Stimulated activated CD4-positive, alpha-beta T cell treated with anti-CD3 and anti-CD28 coated beads, Interleukin-4, amount 100 ng/mL, for 1 hour (primary cell): ENCODE measurements around the gene TMPRSS3.

ENCODE experiments used
- DNase-seq: peaks from one replicate; pipeline ENCODE4 v3.0.0-alpha.2; 2020

The TMPRSS3 gene

DNA sequence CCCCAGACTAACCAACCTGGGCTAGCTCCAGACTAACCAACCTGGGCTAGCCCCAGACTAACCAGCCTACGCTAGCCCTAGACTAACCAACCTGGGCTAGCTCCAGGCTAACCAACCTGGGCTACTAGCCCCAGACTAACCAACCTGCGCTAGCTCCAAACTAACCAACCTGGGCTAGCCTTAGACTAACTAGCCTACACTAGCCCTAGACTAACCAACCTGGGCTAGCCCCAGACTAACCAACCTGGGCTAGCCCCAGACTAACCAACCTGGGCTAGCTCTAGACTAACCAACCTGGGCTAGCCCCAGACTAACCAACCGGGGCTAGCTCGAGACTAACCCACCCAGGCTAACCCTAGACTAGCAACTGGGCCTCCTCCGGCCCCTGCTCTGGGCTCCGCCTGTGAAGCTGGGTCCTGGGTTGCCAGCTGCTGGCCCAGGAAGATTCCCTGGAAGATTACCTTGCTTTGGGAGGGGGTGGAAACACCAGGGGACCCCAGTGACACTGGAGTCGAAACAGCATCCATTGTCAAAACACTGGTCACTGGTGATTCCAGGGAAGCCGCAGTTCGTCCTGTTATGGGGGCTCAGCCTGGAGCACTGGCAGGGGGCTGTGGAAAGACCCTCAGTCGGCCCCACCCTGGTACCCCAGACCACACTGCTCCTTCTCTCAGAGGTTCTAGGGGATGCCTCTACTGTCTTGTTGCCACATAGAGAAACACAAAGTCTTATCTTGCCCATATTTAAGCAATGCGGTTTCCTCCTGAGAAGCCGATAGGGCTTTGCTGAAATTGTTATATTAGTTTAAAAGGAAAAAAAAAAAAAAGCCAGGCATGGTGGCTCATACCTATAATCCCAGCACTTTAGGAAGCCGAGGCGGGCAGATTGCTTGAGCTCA is 46.2 kb downstream of the TMPRSS3 start:
- DNase-seq: no peak

DNA sequence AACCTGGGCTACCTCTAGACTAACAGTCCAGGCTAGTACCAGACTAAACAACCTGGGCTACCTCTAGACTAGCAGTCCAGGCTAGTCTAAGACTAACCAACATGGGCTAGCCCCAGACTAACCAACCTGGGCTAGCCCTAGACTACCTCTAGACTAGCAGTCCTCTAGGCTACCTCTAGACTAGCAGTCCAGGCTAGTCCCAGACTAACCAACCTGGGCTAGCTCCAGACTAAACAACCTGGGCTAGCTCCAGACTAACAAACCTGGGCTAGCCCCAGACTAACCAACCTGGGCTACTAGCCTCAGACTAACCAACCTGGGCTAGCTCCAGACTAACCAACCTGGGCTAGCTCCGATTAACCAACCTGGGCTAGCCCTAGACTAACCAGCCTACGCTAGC is 47.1 kb downstream of the TMPRSS3 start:
- DNase-seq: no peak

DNA sequence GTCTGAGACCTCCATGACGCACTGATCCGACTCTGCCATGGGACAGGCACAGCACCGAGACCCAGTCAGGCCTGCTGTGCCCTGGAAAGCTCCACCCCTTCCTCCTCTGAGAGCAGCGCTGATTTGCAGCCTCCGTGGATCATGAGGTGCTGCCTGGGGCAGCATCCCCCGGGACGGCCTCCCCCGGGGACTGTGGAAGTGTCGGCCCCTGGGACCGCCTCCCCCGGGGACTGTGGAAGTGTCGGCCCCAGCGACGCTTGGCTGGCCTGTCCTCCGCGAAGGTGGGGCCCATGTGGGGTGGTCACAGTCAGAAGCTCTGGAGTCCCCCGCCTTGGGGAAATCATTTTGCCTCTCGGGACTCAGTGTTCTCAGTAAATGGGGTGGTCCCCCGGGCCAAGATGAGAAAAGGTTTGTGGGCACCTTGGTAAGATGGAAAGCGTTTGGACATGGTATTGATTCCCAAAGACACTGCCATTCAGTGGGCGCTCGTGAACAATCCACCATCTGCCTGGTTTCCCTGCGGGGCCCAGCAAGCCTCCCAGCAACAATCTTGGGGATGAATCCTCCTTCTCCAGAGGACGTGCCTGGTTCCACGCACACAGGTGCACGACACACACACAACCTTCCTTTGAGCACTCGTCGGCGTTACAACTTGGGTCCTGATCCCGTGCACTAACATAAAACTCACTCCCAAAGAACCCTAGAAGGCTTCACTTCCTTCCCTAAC is 48.1 kb downstream of the TMPRSS3 start:
- DNase-seq: no peak

DNA sequence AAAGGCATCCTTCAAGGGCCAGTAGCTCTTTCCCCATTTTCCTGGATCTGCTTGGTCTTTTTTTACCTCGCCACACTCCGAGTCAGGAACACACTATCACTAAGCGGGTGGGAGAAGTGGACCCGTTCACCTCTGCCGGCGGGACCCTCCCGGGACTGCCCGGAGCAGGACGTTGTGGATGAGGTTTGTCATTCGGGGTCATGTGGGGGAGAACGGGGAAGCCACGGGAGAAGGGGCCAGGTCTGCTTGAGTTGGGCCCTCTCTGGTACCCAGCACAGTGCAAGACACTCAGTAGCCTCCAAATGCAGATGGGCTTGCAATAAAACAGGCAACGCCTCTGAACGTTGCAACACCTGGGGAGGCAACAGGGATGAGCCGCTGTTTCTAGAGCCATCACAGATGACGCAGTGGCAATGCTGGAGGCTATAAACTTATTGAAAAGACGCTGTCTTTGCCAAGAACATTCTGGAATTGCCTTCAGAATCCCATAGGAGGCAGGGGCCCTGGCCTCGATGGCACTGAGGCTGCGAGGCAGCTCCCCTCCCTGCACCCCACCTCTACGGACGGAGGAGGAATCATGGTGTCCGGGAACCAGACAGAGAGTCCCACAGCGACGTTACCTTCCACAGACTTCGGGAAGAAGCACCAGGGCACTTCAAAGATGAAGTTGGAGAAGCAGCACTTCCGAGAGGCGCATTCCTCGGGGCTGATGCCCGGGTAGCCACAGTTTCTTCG is 48.8 kb downstream of the TMPRSS3 start:
- no peak for DNase-seq

DNA sequence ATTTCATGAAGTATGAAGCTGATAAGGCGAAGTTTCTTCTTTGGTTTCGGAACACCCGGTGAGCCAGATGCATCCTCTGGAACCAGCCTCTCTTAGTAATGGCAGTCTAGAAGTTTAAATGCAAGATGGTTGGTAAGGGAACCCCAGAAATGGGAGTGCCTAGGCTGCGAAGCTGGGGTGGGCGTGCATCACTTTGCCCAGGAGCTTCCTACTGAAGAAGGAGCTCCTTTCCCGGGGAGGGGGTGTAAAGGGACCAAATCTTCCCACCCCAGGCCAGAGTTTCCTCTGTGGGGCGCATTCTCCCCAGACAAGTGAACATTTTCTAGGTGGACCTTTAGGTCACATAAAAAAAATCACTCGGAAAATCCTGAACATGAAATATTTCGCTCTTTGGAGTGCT is 49.4 kb downstream of the TMPRSS3 start:
- no peak for DNase-seq

DNA sequence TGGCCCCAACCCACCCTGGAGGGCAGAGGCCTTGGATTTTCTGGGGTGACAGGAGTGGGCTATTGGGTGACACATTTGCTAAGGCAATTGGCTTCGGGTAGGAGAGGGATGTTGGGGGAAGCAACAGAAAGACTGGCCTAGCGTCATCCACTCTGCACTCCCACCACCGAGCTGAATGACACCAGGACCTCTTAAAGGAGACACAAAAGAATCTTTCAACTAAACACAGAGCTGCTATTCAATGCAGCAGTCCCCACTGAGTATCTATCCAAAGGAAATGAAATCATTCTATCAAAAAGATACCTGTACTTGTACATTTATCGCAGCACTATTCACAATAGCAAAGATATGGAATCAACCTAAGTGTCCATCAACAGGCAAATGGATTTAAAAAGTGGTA is 51.2 kb downstream of the TMPRSS3 start:
- no peak for DNase-seq

DNA sequence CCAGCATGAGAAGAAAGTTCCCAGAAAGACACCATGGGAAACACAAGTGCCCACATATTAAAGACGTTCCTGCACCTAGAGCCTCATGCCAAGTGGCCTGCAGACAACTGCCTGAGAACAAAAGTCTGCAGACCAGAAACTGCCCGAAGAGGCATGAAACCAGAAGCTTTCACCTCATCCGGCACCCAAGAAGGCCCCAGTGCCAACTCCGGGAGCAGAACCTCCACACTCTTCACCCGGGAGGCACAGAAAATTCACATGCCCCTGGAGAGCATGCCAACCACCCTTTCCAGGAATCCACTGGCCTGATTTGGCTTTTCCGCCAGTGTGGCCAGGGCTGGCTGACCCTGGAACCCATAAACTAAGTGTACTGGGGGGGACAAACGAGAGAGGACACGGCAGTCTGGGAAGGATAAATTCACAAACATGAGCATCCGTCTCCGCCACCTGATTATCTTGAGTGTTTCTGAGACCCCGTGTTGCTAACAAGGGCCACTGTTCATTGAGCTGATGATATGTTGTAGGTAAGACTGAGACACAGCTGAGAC is 51.8 kb downstream of the TMPRSS3 start:
- DNase-seq: no peak

DNA sequence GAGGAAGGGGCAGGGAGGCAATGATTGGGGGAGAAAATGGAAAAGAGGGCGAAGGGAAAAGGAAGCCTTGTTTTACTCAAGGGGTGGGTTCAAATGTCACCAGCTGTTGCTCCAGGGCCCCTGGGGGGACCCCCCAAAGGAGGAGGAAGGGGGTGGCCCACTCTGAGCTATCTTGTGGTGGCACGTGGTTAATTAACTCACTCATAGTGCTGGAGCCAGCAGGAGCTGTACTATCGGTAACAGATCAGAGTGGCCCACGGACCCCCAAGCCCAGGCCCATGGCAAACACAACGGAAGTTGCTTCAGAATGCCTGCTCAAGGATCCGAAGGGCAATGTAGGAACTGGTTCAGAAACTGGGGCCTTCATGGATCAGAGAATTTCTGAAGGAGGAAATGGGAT is 52.3 kb downstream of the TMPRSS3 start:
- DNase-seq: no peak

DNA sequence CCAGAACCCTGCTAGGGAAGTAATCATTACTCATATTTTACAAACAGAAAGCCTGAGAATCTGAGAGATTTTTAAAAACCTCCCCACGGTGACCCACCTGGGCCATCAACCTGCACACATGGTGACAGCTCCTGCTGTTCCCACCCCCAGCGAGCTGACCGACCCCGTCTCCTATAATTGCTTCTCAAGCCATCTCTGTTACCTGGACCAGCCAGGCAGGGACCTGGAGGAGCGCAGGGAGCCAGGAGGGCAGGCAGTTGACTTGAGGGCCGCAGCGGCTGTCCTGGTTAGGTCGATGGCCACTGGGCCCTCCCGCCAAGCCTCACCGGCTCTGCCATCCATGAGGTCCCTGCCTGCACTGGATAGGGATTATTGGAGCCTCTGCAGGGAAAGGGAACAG is 52.8 kb downstream of the TMPRSS3 start:
- DNase-seq: no peak

DNA sequence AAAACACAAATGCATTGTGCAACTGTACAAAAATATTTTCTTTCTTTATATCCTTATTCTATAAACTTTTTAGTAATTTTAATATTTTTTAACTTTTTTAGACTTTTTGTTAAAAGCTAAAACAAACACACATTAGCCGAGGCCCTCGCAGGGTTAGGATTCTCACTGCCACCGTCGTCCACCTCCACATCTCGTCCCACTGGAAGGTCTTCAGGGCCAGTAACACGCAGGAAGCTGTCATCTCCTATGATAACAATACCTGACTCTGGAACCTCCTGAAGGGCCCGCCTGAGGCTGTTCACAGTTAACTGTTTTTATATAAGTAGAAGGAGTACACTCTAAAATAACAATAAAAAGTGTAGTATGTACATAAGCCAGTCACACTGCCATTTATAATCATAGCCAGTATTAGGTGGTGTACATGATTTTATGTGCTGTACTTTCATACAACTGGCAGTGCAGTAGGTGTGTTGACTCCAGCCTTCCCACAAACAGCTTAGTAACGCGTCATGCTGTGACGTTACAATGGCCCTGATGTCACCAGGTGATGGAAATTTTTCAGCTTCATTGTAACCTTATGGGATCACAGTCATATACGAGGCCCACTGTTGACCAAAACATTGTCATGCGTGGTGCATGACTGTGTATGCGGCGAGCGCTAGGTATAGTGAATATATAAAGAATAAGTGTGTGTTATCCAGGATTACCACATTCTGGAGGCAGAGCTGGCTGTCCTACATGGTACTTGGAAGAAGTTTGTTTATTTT is 53.9 kb downstream of the TMPRSS3 start:
- no peak for DNase-seq

DNA sequence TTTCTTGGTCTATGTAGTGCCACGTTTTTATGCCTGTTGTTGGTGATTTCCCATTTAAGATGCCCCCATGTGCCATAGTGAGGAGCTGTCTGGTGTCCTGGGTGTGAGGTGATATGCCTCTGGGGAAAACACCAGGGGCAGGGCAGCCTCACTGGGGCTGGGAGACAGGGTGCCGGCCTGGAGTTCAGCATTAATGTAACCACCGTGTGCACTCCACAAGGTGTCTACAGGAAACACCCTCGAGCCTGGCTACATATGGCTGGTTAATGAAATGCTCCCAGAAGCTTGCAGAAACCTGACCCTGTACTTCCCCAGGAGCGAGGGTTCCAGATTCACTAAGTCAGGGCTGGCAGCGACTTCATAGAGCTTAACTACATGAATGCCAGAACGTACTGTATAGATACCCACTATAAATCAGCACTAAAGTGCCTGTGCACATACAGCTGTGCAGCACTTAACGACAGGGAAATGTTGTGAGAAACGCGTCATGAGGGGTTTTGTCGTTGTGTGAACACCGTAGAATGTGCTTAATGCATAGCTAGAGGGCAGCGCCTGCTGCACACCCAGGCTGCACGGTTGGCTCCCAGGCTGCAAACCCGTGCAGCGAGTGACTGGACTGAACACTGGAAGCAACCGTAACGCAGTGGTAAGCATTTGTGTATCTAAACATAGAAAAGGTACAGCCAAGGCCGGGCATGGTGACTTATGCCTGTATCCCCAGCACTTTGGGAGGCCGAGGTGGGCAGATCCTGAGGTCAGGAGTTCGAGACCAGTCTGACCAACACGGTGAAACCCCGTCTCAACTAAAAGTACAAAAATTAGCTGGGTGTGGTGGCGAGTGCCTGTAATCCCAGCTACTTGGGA is 55.4 kb downstream of the TMPRSS3 start:
- DNase-seq: no peak

DNA sequence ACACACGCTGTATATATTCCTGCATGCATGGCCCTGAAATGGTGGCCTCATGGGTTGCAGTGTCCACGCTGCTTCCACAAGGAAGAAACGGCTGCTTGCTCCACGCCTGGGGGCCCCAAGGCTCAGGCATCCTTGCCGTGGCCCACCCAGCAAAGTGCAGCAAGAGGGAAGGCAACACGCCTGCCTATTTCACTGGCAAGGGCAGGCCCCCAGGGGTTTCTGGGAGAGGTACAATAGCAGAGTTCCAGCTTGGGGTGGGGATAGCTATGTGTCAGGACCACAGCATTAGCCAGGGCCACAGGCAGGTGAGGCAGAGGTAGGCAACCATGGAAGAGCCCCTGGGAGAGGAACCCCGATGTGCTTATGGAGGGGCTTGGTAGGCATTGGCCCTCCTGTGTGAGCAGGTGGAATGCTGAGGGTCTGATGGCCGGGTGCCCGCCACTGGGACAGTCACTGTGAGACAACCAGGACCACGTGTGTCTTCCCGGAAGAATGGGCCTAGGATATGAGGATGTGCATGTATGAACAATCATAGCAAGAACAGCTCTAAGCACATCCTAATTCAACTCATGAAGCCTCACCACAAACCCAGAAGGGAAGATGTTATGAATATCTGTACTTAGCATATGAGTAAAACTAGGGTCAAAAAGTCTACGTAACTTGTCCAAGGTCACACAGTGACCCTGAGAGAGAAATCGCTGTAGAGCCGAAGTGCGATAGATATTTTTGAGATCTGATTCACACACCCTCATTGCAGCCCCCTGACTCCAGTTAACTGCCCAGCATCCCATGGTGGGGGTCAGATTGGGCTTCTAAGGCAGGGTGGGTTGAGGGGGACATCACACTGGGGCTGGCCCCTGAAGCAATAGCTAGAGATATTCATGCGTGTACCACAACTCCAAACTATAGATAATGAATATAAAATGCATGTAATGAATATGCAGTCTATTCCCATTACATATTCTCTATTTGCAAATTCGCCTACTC is 56.8 kb downstream of the TMPRSS3 start:
- no peak for DNase-seq

DNA sequence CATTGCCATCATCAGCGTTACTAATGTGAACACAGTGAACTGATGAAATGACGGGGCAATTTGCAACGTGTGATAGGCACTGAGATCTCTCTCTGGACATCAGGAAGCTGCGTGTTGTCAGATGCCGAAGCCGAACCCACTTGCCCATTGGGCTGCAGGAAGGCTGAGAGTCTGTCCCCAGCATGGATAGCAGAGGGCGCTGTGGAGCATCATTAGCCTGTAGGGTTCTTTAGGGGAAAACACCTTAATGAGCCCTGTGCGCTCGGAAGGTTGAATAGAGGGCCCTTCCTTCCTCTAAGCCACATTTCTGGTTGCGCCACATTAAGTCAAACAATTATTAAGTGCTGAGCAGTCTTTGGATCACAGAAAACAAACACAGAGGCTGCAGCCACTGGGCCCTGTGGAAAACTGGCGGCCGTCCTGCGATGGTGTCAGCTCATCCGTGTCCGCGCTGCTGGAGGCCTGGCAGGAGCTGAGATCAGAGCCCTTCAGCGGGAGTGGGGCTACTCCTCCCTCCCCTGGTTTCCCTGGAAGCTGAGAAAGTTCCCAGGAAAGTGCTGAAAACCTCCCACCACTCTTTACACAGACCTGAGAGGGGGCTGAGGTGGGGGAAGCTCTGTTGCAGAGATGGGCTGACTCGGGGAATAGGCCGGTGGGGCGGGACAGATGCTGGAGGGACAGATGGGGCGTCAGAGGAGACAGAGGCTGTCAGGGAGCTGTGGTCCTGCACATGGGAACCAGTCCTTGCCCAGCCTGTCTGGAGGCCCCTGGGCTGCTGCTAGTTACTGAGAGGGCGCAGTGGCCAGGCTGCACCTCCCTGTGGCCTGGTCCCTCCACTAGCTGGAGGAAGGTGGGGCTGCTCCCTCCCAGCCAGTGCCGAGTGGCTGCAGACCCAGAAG is 57.8 kb downstream of the TMPRSS3 start:
- DNase-seq: peak; percentile 86

DNA sequence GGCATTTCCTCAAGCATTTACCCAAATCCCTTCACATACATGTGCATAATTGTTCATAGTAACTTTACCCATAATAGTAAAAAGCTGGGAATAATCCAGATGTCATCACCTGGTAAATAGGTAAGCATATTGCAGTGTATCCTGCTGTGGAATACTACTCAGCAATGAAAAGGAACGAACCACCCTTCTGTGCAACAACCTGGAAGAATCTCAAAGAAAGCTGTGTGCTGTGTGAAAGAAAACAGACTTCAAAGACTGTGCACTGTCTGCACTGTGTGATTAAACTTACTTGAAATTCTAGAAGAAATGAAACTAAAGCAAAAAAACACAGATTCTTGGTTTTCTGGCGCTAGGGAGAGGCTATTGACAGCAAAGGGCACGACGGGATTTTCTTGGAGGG is 58.6 kb downstream of the TMPRSS3 start:
- DNase-seq: no peak

DNA sequence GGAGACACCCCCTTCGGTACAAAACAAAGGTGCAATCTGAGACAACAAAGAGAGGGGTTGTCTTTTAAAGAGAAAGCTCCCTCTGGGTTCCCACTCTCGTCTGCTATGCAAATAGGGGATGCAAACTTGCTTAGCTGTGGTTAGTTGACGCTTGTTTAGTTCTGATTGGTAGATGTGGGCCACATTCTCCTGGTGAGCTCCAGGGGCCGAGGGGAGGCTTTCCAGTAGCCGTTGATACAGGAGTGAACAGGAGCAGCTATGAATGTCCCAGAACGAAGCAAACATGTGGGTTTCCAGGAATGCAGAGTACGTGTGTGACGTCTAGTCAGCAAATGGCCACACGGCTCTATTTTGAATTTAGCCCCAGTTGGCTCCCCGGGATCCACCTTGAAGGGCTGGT is 59.8 kb downstream of the TMPRSS3 start:
- DNase-seq: no peak

DNA sequence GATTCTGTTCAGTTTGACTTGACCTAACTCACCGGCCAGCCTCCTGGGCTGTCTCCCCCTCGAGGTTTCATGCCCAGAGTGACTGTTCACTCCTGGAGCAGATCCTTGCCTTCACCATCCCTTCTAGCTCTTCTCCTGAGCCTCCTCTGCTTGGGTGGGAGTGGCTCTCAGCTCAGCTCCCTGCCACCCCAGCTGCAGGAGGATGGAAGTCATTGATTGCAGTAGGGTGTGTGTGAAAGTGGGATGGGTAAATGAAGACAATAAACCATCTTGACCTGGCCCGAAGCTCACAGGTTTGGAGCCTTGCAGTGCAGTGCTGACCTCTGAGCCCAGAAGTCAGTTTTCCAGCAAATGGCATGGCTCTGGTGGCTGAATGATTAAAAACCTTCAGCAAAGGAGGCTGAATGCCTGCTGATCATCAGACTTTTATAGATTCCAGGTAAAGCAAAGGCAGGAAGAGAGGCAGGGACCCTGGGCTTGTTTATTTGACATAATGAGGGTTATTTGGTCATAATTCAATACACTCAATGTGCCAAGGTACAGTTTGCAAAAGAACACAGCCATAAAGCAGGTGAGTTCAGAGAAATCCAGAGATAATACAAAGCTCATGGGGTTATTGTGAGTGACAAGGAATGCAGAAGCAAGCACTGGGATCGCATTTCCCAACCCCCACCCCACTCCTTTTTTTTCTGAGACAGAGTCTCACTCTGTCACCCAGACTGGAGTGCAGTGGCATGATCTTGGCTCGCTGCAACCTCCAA is 63.1 kb downstream of the TMPRSS3 start:
- DNase-seq: no peak

DNA sequence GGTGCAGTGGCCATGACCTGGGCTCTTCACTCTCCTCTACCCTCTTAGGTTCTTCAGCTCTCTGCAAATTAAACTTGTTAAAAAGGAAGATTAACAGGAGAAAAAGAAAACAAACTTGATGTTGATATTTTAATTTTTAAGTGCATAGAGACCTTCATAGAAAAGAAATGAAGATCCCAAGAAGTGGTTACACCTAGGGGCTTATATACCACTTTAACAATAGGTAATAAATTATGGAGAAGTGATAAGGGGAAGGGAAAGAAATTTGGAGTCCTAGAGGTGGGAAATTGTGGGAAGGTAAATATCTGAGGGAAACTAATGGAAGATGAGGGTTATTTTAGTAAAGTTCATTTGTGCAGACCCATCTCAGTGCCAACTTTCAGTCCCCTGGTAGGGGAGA is 64.2 kb downstream of the TMPRSS3 start:
- DNase-seq: no peak
